ENCODE data around the gene AFF1.

The AFF1 gene

DNA sequence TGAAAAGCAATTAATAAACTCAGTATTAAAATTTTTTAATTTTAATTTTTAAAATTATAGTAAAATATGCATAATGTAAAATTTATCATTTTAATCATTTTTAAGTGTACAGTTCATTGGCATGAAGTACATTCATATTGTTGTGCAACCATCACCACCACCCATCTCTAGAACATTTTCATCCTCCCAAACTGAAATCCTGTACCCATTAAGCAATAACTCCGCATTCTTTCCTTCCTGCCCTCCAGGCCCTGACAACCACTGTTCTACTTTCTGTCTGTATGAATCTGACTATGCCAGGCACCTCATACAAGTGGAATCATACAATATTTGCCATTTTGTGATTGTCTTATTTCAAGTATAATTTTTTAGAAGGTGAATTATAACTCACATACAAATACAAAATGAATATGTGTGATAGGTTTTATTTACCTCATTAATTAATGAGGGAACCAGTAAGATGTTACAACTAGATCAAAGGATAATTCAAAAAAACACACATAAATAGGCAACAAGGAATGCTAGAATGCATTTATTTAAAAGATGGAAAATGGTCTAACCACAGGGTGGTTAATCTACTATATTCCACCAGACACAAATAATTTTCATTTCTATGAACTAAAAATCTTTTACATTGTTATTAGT, 13.1 kb upstream of the AFF1 start:
- no peak overlapping the region for H3K9ac ChIP-seq (ENCODE audit: low read length)
- H2AFZ ChIP-seq (ENCODE audit: low read length), result no peak overlapping the region
- no peaks in the 10 kb centered on the region for H3K36me3 ChIP-seq (replicated peaks; ENCODE audit: insufficient read depth, low read length)
- no peaks in the 10 kb centered on the region for H3K79me2 ChIP-seq (ENCODE audit: low read length)
- DNase-seq, result no peak
- no peaks in the 10 kb centered on the region for H3F3A ChIP-seq (ENCODE audit: insufficient read depth, low read length)
- no peaks in the 10 kb centered on the region for H3K9me3 ChIP-seq (replicated peaks; ENCODE audit: insufficient read depth, low read length)
- no peaks in the 10 kb centered on the region for H3K4me1 ChIP-seq (ENCODE audit: low read length)
- no peak overlapping the region for H3K4me2 ChIP-seq (ENCODE audit: low read depth, low read length)
- no peak overlapping the region for H3K4me3 ChIP-seq (ENCODE audit: low read length)
- H3K9me2 ChIP-seq (replicated peaks; ENCODE audit: insufficient read depth, low read length), result no peaks in the 10 kb centered on the region
- H3K27me3 ChIP-seq (replicated peaks; ENCODE audit: insufficient read depth, low read length), result no peaks in the 10 kb centered on the region
- H3K27ac ChIP-seq (ENCODE audit: low read length), result no peak overlapping the region
- no peaks in the 10 kb centered on the region for H4K20me1 ChIP-seq (ENCODE audit: insufficient read depth, low read length)
- TF ChIP-seq EZH2phosphoT487 (IDR thresholded peaks at IDR 0.05; ENCODE audit: low read length) (no peak), EZH2 (optimal IDR thresholded peaks at IDR 0.05; ENCODE audit: low read depth, low read length) (no peak)
- TF ChIP-seq, protein P1, sequence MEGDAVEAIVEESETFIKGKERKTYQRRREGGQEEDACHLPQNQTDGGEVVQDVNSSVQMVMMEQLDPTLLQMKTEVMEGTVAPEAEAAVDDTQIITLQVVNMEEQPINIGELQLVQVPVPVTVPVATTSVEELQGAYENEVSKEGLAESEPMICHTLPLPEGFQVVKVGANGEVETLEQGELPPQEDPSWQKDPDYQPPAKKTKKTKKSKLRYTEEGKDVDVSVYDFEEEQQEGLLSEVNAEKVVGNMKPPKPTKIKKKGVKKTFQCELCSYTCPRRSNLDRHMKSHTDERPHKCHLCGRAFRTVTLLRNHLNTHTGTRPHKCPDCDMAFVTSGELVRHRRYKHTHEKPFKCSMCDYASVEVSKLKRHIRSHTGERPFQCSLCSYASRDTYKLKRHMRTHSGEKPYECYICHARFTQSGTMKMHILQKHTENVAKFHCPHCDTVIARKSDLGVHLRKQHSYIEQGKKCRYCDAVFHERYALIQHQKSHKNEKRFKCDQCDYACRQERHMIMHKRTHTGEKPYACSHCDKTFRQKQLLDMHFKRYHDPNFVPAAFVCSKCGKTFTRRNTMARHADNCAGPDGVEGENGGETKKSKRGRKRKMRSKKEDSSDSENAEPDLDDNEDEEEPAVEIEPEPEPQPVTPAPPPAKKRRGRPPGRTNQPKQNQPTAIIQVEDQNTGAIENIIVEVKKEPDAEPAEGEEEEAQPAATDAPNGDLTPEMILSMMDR (IDR thresholded peaks at IDR 0.05; ENCODE audit: low read length), result no peak

DNA sequence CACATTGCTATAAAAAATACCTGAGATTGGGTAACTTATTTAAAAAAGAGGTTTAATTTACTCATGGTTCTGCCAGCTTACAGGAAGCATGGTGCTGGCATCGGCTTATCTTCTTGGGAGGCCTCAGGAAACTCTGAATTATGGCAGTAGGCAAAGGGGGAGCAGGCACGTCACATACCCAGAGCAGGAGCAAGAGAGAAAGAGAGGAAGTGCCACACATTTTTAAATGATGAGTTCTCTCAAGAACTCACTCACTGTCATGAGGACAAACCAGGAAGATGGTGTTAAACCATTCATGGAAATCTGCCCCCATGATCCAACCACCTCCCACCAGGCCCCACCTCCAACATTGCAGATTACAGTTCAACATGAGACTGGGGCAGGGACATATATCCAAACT, 10.0 kb upstream of the AFF1 start:
- no peaks in the 10 kb centered on the region for H3K27me3 ChIP-seq (replicated peaks; ENCODE audit: insufficient read depth, low read length)
- no peaks in the 10 kb centered on the region for H3K9me3 ChIP-seq (replicated peaks; ENCODE audit: insufficient read depth, low read length)
- no peak overlapping the region for H3K27ac ChIP-seq (ENCODE audit: low read length)
- DNase-seq, result no peak
- H4K20me1 ChIP-seq (ENCODE audit: insufficient read depth, low read length), result no peaks in the 10 kb centered on the region
- H3K9me2 ChIP-seq (replicated peaks; ENCODE audit: insufficient read depth, low read length), result no peaks in the 10 kb centered on the region
- H3K36me3 ChIP-seq (replicated peaks; ENCODE audit: insufficient read depth, low read length), result no peaks in the 10 kb centered on the region
- H3K4me2 ChIP-seq (ENCODE audit: low read depth, low read length), result no peak overlapping the region
- H3F3A ChIP-seq (ENCODE audit: insufficient read depth, low read length), result no peaks in the 10 kb centered on the region
- H3K4me3 ChIP-seq (ENCODE audit: low read length), result no peak overlapping the region
- H3K4me1 ChIP-seq (ENCODE audit: low read length), result peaks cover 7% of the 10 kb centered on the region; the same call in 1 of the 2 replicates
- no peak overlapping the region for H2AFZ ChIP-seq (ENCODE audit: low read length)
- TF ChIP-seq, protein P1 (IDR thresholded peaks at IDR 0.05; ENCODE audit: low read length), result no peak
- H3K79me2 ChIP-seq (ENCODE audit: low read length), result no peaks in the 10 kb centered on the region
- H3K9ac ChIP-seq (ENCODE audit: low read length), result no peak overlapping the region

DNA sequence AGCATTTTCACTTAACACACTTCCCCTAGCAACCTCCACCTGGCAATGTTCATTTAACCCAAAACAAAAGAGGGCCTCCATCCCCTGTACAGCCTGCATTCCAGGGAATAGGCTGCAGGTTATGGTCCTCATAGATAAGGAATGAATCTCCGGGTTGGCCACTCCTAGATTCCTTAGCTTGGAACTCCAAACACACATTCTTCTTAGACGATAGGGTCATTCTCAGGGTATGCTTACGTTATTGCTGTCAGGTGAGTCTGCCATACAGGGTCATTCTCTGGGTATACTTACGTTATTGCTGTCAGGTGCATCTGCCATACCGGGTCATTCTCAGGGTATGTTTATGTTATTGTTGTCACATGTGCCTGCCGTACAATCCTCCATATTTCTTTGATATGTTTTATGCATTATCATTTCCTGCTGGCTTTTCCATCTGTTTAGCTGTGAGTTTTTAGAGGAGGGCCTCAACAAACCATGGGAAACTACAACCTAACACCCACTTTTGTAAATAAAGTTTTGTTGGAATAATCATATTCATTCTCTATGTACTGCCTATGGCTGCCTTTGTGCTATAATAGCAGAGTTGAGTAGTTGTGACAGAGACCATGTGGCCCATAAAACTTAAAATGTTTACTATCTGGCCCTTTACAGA, 8.2 kb upstream of the AFF1 start:
- Histone ChIP-seq H4K20me1 (ENCODE audit: insufficient read depth, low read length) (no peaks in the 10 kb centered on the region), H3K79me2 (ENCODE audit: low read length) (no peaks in the 10 kb centered on the region), H3K27ac (ENCODE audit: low read length) (no peak overlapping the region), H3K27me3 (replicated peaks; ENCODE audit: insufficient read depth, low read length) (no peaks in the 10 kb centered on the region), H3K4me2 (ENCODE audit: low read depth, low read length) (no peak overlapping the region), H3K4me3 (ENCODE audit: low read length) (no peak overlapping the region), H2AFZ (ENCODE audit: low read length) (no peak overlapping the region), H3F3A (ENCODE audit: insufficient read depth, low read length) (no peaks in the 10 kb centered on the region), H3K9ac (ENCODE audit: low read length) (no peak overlapping the region), H3K36me3 (replicated peaks; ENCODE audit: insufficient read depth, low read length) (no peaks in the 10 kb centered on the region), H3K9me3 (replicated peaks; ENCODE audit: insufficient read depth, low read length) (no peaks in the 10 kb centered on the region), H3K4me1 (ENCODE audit: low read length) (peaks cover 7% of the 10 kb centered on the region; the same call in 1 of the 2 replicates), H3K9me2 (replicated peaks; ENCODE audit: insufficient read depth, low read length) (no peaks in the 10 kb centered on the region)
- TF ChIP-seq, protein P1 (IDR thresholded peaks at IDR 0.05; ENCODE audit: low read length), result no peak
- TF ChIP-seq EZH2phosphoT487 (IDR thresholded peaks at IDR 0.05; ENCODE audit: low read length), result no peak
- no peak for TF ChIP-seq EZH2 (optimal IDR thresholded peaks at IDR 0.05; ENCODE audit: low read depth, low read length)
- no peak for DNase-seq
